ENCODE measurements around the gene TMED4.
"Not testable (repeated sequence)": the region's sequence is repeated elsewhere in the genome, so short reads cannot be mapped to it uniquely, and the experiment has no call there.

TMED4 gene

DNA sequence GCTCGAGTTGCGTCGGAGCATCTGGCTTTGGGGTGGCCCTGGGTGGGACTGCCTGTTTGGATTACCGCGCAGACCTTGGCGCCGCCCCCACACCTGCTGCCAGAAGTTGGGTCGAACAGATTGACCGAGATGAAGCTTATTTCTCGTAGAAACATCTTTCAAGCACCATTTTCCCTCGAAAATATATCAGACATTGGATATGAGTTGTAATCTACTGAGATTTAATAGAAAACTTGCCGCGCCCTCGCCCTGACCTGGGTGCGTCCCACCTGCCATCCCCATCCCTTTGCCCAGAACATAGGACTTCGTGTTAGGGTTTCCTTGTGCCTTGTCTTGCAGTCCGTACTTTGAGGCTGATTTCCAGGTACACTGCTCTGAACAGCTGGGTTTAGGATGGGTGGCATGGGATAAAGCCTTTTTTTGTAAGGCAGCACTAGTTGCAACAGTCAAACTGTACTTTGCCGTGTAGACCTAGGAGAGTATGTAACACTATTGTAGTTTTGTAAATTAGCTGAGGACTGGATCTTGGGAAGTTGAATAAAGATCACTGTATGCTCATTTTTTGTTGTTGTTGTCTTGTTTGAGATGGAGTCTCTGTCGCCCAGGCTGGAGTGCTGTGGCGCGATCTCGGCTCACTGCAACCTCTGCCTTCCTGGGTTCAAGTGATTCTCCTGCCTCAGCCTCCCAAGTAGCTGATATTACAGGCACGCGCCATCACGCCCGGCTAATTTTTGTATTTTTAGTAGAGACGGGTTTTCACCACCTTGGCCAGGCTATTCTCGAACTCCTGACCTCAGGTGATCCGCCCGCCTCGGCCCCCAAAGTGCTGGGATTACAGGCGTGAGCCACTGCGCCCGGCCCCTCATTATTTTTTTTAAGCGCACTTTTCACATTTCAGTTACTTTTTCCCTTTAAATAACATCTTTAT lies 25.4 kb upstream of the TMED4 start:
- DNase-seq = no peak

DNA sequence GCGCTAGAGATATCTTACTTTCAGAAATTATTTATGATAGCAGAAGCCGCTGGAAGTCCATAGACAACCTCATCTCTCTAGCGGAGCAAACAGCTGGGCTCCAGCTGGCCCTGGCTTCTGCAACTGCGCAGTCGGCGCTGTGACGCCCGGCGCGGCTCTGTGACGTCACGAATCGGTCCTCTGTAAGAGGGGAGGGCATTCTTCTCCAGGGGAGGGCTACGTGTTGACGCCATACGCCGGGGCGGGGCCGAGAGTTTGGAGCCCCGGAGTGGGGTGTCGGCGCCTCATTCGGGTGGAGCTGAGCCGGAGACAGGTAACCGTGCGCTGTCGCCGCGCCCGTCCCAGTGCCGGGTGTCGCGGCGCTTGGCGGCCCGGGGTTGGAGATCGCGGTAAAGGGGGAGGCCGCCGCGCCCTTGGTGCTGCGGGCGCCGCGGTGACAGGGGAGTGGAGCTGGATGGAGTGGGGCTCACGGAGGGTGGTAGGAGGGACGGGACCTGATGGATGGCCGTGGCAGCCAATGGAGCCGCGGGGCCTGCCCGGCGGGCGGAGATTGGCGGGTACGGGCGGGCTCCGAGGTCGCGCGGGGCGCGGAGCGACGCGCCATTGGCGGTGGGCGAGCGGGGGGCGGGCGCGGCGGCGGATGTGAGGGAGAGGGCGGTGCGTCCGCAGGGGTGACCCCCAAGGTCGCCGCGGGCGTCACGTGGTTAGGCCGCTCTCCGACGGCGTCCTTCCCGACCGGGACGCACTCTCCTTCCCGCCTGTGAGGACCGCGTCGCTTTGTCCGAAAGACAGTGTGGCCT lies 24.5 kb upstream of the TMED4 start, which contains the start of gene OGDH:
OGDH (plus strand) TSS at position 287 of the 800 bp plus-strand sequence. CDS start 17,717 bp downstream, outside the sequence.
- DNase-seq = peak; percentile 98

DNA sequence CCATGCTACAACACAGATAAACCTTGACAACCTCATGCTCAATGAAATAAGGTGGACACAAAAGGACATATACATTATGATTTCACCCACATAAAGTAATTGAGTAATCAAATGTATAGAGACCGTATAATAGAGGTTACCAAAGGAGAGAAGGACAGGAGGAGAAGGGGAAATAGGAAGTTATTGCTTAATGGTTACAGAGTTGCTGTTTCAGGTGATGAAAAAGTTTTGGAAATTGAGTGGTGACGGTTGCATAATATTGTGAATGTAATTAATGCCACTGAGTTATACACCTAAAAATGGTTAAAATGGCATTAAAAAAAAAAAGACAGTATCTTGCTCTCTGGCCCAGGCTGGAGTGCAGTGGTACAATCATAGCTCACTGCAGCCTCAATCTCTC lies 22.9 kb upstream of the TMED4 start:
- no peak for DNase-seq

GRCh38 chr7:44603193-44603592 lies 21.2 kb upstream of the TMED4 start:
- DNase-seq = no peak

DNA sequence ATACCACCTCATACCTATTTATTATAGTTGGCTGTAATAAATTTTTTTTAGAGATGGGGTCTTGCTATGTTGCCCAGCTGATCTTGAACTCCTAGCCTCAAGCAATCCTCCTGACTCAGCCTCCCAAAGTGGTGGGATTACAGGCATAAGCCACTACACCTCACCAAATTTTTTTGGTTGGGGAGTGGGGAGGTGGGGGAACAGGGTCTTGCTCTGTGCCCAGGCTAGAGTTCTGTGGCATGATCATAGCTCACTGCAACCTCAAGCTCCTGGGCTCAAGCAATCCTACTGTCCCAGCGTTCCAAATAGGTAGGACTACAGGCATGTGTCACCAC lies 20.5 kb upstream of the TMED4 start:
- no peak for DNase-seq

GRCh38 chr7:44599222-44599621 lies 17.2 kb upstream of the TMED4 start:
- DNase-seq = no peak

GRCh38 chr7:44597181-44597580 lies 15.2 kb upstream of the TMED4 start:
- DNase-seq = not testable (repeated sequence)

- no peak for DNase-seq
Observed at GRCh38 chr7:44595934-44596635, 14.1 kb upstream of the TMED4 start.

DNA sequence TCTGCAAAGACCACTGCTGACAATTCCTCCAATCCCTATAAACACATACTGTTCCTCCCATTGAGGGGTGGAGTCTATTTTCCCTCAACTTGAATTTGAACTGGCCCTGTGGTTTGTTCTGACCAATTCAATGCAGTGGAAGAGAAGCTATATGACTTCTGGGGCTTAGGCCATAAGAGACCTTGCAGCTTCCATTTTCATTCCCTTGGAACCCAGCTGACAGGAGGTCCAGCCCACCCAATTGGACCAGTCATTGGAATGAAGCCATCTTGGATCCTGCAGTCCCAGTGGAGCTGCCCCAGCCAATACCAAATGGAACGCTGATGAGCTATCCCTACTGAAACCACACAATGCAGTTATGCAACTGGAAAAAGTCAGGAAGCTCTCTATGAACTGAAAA lies 8.9 kb upstream of the TMED4 start:
- DNase-seq = no peak

DNA sequence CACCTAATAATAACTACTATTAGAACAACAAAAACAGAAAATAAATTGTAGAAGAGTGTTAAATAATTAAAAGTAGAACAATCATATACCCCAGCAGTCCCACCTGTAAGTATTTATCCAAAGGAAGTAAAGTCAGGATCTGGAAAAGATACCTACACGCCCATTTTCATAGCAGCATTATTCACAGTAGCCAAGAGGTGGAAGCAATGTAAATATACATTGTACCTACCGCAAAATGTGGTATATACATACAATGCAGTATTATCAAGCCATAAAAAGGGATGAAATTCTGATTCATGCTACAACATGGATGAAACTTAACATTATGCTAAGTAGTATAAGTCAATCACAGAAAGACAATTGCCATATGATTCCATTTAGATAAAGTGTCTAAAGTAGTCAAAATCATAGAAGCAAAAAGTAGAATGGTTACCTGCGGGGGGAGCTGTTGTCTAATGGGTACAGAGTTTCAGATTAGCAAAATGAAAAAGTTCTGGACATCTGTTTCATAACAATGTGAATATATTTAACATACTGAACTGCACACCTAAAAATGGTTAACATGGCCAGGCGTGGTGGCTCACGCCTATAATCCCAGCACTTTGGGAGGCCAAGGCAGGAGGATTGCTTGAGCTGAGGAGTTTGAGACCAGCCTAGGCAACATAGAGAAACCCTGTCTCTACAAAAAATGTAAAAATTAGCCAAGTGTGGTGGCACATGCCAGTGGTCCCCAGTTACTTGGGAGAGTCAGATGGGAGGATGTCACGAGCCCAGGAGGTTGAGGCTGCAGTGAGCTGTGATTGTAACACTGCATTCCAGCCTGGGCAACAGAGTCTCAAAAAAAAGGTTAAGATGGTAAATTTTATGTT lies 6.0 kb upstream of the TMED4 start:
- DNase-seq = peak; percentile 47

DNA sequence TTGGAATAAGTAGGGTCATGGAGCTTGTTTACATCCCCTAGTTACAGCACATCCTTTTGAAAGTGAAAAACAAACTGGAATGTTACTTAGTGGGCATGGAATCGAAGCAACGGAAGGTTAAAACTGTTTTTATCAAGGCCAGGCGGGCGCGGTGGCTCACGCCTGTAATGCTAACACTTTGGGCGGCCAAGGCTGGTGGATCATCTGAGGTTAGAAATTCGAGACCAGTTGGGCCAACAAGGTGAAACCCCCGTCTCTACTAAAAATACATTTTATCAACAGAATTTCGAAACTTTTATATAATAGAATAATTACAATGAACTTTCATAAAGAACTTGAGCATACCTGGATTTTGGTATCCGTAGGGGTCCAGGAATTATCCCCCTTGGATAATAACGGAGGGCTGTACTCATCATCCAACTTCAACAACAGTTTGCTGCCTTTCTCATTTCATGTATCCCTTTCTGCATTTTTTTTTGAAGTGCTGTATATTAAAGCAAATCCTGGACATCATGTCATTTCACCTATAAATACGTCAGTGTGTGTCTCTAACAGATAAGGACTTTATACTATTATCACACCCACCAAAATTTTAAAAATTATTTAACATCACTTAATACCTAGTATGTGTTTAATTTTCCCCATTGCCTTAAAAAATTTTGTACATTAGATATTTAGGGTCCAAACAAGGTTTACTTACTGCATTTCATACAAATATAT lies 1.3 kb upstream of the TMED4 start:
- no peak for DNase-seq

DNA sequence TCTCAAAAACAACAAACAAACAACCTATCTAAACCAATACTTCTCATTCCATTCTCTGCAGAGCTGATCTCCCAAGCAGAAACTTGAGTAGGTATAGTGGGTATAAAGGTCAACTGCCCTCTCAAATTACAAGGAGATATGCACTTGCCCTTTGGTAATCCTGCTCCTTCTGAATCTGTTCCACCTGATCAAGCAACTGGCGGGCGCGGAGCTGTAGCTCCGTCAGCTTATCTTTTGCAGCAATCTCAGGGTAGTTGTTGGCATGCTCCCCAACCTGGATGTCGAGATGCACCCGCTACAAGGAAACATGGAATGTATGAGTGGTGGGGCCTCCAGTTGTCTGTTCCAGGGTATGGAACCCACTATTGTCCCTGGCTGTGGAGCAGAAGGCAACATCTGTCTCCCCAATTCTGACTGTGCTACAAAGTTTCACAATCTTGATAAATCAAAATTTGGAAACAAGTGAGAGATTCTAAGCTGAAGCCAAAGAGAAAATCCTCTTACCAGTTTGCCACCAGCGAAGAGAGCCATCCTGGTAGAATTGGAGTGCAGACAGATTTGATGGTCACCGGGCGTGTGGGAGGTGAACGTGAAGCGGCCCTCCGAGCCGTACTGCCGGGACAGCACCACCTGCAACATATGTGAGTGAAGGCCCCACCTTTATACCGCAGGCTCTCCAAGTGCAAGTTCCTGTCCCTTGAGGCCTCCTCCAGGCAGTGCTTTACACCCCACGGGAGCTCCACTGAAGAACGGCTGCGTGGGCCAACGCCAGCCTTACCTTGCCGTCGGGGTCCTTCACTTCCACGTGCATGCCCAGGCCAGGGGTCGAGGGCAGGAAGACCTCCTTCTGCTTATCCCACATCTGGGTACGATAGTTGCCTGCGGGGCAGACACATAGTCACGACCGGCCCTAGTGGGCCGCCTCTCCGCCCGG lies 819 bp downstream of the TMED4 start:
- peak; percentile 47 for DNase-seq

DNA sequence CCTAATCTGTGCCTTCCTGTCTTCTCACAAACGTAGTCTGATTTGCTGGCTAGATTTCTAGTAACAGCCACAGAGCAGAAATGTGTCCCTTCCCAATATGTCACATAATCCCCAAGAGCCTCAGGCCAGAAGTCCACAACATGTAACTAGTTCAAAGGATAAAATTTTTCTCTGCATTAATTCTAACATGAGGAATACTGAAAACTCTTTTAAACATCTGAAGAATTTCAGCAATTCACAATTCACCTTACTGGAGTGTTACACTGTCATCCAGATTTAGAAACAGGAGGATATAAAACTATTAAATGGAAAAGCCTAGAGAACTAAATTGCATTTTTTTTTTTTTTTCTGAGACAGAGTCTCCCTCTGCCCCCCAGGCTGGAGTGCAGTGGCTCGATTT lies 5.8 kb downstream of the TMED4 start:
- no peak for DNase-seq

DNA sequence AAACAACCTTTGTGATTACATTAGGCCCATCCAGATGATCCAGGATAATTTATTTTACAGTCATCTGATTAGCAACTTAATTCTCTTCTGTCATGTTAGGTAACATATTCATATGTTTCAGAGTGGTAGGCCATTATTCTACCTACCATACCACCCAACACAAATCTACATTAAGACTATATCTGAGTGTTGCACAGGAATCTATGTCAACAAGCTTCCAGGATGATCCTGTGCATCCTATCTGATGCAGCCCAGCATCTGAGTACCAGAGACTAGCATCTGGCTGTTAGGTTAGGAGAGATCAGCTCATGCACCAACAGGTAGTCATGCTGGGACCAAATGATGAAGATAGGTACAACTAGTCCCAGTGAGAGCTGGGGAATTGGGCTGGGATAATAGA lies 7.0 kb downstream of the TMED4 start:
- no peak for DNase-seq

GRCh38 chr7:44574287-44574872 lies 7.7 kb downstream of the TMED4 start:
- no peak for DNase-seq

DNA sequence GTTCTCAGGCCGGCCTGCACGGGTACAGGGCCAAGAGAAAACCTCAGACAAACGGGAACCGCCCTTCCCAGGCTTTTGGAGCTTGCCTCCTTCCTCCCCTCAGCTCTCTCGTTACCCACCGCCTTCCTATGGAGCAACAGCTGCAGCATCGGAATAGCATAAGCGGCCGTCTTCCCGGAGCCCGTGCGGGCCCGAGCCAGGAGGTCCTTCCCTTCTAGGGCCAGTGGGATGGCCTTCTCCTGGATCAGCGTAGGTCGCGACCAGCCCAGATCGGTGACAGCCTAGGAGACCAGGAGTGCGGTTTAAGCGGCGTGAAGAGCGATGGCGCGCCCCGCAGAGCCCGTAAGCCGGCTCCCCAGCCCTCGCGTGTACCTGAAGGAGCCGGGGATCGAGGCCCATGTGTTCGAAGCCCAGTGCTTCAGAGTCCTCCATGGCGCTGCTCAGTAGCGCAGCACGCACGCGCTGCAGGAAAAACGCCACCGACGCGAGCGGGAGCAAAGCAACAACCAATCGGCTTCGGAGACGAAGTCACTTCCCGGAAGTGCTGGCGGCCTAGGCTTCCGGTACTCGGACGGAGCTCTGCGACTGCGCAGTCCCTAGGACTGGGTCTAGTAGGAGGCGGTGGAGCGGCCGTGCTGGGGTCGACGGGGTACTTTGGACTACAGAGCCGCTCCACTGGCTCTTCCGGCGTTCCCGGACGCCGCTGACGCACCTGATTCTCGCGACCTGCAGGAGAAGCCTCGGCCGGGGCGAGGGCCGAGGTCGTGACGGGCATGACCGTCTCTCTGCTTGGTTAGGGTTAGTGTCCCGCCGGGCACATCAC lies 8.4 kb downstream of the TMED4 start, which contains the start of gene DDX56:
DDX56 (minus strand) TSS at position 445 of the 823 bp plus-strand sequence; CDS start at position 432, 13 bp downstream.
- peak; percentile 93 for DNase-seq

DNA sequence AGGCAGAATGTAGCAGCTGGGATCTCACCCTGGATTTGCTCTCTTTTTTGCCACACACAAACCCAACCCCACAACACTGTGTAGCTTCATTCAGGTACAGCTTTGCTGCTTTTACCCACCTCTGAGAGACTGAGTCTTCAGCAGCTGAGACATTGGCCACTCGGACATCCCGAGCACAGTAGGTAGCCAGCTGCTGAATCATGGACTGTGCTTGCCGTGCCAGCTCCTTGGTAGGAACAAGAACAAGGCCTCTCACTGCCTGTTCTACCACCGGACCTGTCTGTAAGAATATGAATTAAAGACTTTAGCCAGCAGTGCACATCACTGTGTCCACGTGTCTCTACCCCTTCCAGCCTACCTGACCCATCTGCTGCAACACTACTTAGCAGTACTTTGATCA lies 9.3 kb downstream of the TMED4 start:
- DNase-seq = no peak

DNA sequence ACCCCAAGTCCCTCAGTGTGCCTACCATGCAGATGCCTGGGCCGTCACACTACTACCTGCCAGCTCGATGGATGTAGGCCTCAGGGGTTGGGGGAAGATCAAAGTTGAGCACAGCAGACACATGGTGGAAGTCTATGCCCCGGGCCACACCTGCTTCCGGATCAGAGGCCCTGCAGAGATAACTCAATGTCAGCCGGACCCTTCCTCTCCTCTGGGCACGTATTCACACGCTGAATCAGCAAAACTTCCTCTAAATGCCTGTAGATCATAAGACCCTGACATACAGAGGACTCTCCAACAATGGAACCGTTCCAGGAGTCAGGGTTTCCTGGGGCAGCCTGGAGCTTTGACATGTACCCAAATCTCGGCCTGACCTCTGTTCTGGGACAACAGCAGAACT lies 12.1 kb downstream of the TMED4 start:
- DNase-seq = no peak

Data from CD4-positive, alpha-beta T cell treated with Interferon gamma for 1 hour (primary cell).